ENCODE measurements around the gene BRD7.
"Not testable (repeated sequence)": the region's sequence is repeated elsewhere in the genome, so short reads cannot be mapped to it uniquely, and the experiment has no call there.

The BRD7 gene

GRCh38 chr16:50354629-50355456 is 13.9 kb downstream of the BRD7 start:
- peak in 1 of 2 donors; percentile 27 for DNase-seq

GRCh38 chr16:50354082-50354481 is 14.7 kb downstream of the BRD7 start:
- DNase-seq, result no peak

- DNase-seq, result no peak
Observed at GRCh38 chr16:50351952-50352351, 16.8 kb downstream of the BRD7 start.

GRCh38 chr16:50351116-50351515 is 17.7 kb downstream of the BRD7 start:
- DNase-seq, result no peak

GRCh38 chr16:50345210-50345609 is 23.6 kb downstream of the BRD7 start:
- DNase-seq, result not testable (repeated sequence)

GRCh38 chr16:50343566-50343965 is 25.2 kb downstream of the BRD7 start:
- DNase-seq, result not testable (repeated sequence)

- DNase-seq, result no peak
Observed at GRCh38 chr16:50340578-50340977, 28.2 kb downstream of the BRD7 start.

GRCh38 chr16:50338371-50339231 is 30.2 kb downstream of the BRD7 start:
- no peak for DNase-seq

DNA sequence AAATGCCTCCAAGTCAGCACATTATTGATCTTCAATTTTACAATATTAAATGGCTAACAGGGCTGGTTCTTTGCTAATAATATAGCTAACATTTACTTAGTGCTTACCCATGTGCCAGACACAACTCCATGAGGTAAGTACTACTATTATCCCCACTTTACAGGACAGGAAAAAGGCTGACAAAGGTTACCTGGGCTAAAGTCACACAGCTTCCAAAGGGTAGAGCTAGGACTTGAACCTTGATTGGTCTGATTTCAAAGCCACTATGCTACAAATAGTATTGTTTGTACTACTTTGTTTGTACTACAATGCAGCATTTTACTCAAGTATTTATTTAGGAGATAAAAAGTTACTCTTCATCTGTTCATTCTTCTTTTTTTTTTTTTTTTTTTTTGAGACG is 31.9 kb downstream of the BRD7 start:
- no peak for DNase-seq

GRCh38 chr16:50335196-50335958 is 33.4 kb downstream of the BRD7 start:
- DNase-seq, result peak in 1 of 2 donors; percentile 17

GRCh38 chr16:50334106-50334975 is 34.4 kb downstream of the BRD7 start:
- no peak for DNase-seq

GRCh38 chr16:50332599-50332998 is 36.2 kb downstream of the BRD7 start:
- DNase-seq, result no peak

DNA sequence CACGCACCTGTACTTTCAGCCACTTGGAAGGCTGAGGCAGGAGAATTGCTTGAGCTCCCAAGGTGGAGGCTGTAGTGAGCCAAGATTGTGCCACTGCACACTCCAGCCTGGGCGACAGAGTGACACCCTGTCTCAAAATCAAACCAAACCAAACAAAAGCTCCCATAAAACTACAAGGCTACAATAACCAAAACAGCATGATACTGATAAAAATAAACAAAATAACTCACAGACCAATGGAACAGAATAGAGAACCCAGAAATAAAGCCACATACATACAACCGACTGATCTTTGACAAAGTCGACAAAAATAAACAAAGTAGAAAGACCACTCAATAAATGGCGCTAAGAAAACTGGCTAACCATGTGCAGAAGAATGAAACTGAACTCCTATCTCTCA is 37.2 kb downstream of the BRD7 start:
- DNase-seq, result no peak

- DNase-seq, result no peak
Observed at GRCh38 chr16:50329446-50330189, 39.2 kb downstream of the BRD7 start.

DNA sequence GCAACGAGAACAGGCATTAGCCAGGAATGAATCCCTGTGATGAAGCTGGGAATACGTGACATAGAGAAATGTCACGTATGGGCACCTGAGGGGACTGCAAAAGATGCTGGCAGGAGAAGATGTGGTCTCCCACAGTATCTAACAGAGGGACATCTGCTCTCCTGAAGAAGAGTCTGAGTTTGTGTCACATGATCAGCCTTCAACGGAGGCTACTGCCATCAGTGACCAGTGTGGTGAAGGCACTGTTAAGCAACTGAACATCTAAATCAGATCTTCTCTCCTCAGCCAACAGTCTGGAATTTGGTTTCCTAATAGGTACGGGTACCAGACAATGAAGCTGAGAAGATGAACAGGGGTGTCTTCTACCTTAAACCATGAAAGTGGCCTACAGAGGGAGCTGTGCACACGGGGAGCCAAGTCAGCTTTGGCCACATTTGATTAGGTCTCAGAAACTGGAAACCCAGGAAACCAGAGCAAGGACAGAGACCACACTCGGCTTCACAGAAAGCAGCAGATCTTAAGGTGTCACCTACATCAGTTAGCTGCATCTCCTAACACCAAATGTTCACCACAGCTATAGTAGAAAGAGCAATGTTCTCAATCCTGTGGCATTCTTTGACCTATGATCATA is 41.8 kb downstream of the BRD7 start:
- DNase-seq, result peak; percentile 24 to 40

DNA sequence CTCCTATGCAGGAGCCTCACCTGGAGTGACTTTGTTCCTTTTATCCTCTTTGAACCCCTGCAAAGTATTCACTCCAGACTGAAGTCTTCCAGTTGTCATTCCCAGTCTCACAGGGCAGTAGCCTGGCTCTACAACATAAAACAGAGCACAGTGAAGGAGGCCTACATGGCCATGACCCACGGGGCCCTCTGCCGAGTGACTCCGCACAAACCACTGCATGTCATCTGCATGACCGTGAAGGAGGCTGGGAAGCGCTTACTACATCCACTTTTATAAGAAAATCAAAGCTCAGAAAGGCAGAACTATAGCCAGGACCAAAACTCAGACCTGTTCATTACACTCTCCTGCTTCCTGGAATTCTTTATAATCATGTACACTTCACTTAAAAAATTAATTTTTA is 42.5 kb downstream of the BRD7 start:
- no peak for DNase-seq

- DNase-seq, result no peak
Observed at GRCh38 chr16:50324345-50324744, 44.4 kb downstream of the BRD7 start.

DNA sequence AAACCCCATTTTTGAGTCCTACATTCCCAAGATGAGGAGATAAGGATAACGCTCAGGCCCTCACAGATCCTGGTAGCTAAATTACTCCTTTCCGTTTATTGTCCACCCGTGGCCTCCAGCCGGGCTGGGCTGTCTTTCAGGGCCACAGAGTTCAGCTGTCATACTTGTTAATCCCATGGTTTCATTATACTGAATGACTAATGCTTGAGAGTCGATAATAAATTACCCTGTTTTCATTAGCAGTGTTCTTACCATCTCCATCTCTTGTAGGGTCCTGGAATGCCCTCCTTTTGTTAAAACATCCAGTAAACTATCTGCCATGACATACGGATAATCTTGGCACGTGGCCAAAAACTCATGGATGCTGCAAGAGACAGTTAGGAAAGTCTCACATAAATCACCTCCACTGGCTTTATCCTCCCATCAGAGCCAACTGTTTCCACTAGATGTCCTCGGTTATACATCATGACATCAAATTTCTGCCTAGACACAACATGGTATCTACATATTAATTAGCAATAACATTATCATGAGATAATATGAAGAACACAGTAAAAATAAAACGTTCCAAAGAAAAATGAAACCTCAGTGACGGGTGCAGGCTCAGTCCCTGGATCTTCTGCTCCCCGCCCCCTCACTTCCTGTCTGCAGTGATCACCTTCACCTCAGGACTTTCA is 45.3 kb downstream of the BRD7 start:
- no peak for DNase-seq

GRCh38 chr16:50322333-50322732 is 46.5 kb downstream of the BRD7 start:
- DNase-seq, result no peak

GRCh38 chr16:50320310-50320709 is 48.5 kb downstream of the BRD7 start:
- no peak for DNase-seq

Measured in inflammatory macrophage (primary cell).